Tibial artery (tissue), 4 donors: ENCODE data around the gene DCUN1D5.

Experiments used
- DNase-seq, 2 donors: peaks; one replicate each; pipeline ENCODE4 v3.0.0-alpha.2; 2019
- H3K27ac ChIP-seq, 2 donors: fragments of 200-600 bp; sonication (generic) in 1 of 2; 1 replicate in 1 of 2; 2 replicates in 1 of 2; pipeline ENCODE4 v1.5.1; 2018 to 2019; ENCODE audit warnings: mild to moderate bottlenecking in 1 of 2
- H3K27me3 ChIP-seq, 2 donors: fragments of 200-600 bp; sonication (generic) in 1 of 2; one replicate each; pipeline versions ENCODE4 v1.5.1 to v1.6.0; 2016 to 2019
- H3K36me3 ChIP-seq, 3 donors: fragments of 200-600 bp; sonication (generic) in 2 of 3; one replicate each; pipeline ENCODE4 v1.5.1; 2016 to 2019; ENCODE audit warnings: mild to moderate bottlenecking in 2 of 3
- H3K4me1 ChIP-seq, 4 donors: fragments of 200-600 bp; sonication (generic) in 2 of 4; 1 replicate in 3 of 4; 2 replicates in 1 of 4; pipeline ENCODE4 v1.5.1; 2016 to 2019
- H3K4me3 ChIP-seq, 2 donors: fragments of 200-600 bp; sonication (generic) in 1 of 2; 1 replicate in 1 of 2; 2 replicates in 1 of 2; pipeline ENCODE4 v1.5.1; 2018 to 2019; ENCODE audit warnings: mild to moderate bottlenecking in 2 of 2
- H3K9me3 ChIP-seq, 3 donors: fragments of 200-600 bp; sonication (generic) in 1 of 3; one replicate each; pipeline ENCODE4 v1.5.1; 2016 to 2019
- intact Hi-C: fragments of 100-400 bp; cut with DNase I; formaldehyde crosslinking; loops from one replicate; pipeline ENCODE4 v1.15.0; 2023; ENCODE audit warnings: low total_unique reads
- TF ChIP-seq, protein P1 (sequence below), 2 experiments: fragments of 200-600 bp in 1 of 2; fragments of 450-650 bp in 1 of 2; IDR thresholded peaks; one replicate each; pipeline ENCODE4 v1.5.1; 2017 to 2019; ENCODE audit warnings: antibody characterized with exemption in 2 of 2, mild to moderate bottlenecking in 1 of 2, moderate library complexity in 1 of 2

DCUN1D5 gene

DNA sequence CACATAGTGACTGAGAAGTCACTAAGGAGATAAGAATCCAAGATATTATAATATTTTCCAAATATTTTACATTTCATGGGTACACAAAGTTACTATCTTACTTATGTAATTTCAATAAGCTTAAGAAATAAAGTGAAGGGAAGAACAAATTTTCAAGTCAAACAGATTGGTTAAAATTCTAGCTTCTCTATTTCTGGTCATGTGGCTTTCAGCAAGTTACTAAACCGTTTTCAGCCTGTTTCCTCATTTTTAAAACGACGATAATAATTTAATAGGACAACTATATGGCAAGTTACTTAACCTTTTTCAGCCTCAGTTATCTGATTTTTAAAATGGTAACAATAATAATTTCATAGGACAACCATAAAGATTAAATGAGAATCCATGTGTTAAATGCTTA is 15.6 kb downstream of the DCUN1D5 start:
- H3K36me3 ChIP-seq: peaks cover 26 to 49% (median 35%) of the 10 kb centered on the region in 3 donors
- TF ChIP-seq, protein P1, sequence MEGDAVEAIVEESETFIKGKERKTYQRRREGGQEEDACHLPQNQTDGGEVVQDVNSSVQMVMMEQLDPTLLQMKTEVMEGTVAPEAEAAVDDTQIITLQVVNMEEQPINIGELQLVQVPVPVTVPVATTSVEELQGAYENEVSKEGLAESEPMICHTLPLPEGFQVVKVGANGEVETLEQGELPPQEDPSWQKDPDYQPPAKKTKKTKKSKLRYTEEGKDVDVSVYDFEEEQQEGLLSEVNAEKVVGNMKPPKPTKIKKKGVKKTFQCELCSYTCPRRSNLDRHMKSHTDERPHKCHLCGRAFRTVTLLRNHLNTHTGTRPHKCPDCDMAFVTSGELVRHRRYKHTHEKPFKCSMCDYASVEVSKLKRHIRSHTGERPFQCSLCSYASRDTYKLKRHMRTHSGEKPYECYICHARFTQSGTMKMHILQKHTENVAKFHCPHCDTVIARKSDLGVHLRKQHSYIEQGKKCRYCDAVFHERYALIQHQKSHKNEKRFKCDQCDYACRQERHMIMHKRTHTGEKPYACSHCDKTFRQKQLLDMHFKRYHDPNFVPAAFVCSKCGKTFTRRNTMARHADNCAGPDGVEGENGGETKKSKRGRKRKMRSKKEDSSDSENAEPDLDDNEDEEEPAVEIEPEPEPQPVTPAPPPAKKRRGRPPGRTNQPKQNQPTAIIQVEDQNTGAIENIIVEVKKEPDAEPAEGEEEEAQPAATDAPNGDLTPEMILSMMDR (IDR thresholded peaks at IDR 0.05): no peak
- no peaks in the 10 kb centered on the region for H3K4me1 ChIP-seq

DNA sequence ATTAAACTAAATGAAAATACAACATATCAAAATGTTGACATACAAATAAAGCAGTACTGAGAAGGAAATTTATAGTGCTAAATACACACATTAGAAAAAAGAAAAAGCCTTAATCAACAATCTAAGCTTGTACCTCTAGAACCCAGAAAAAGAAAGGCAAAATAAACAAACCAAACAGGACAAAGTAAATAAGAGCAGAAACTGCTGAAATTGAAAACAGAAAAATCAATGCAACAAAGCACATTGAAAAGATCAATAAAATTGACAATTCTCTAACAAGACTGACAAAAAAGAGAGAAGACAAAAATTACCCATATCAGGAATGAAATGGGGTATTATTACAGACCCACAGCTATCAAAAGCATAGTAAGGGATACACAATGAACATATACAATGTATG is 21.0 kb downstream of the DCUN1D5 start:
- Histone ChIP-seq H3K9me3 (no peaks in the 10 kb centered on the region), H3K27me3 (no peaks in the 10 kb centered on the region), H3K36me3 (peaks cover 9 to 11% (median 11%) of the 10 kb centered on the region in 3 donors), H3K27ac (no peak overlapping the region), H3K4me3 (no peak overlapping the region), H3K4me1 (no peaks in the 10 kb centered on the region)
- no peak for DNase-seq
- TF ChIP-seq, protein P1 (IDR thresholded peaks at IDR 0.05): no peak
- intact Hi-C loops: no loop called here

More for the DNA sequence above, 15.6 kb downstream of the DCUN1D5 start:
- Histone ChIP-seq H3K4me3 (no peak overlapping the region), H3K27ac (no peak overlapping the region), H3K27me3 (no peaks in the 10 kb centered on the region), H3K9me3 (no peaks in the 10 kb centered on the region)
- intact Hi-C loops: no loop called here
- no peak for DNase-seq

DNA sequence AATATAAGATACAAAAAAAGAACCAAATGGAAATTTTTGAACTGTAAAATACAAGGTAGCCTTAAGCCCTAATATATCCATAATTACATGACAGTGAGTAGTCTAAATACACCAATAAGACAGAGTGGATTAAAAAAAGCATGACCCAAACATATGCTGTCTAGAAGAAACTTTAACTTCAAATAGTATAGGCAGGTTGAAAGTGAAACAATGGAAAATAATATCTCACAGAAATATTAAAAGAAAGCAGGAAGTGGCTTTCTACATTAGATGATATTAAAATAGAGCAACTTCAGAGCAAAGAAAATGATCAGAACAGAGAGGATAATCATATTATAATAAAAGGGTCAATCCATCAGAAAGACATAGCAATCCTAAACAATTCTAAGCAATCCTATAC is 21.8 kb downstream of the DCUN1D5 start:
- TF ChIP-seq, protein P1 (IDR thresholded peaks at IDR 0.05): no peak
- Histone ChIP-seq H3K36me3 (peaks cover 5 to 14% (median 9%) of the 10 kb centered on the region in 3 donors), H3K27ac (no peak overlapping the region), H3K27me3 (no peaks in the 10 kb centered on the region), H3K4me1 (no peaks in the 10 kb centered on the region), H3K4me3 (no peak overlapping the region), H3K9me3 (no peaks in the 10 kb centered on the region)
- DNase-seq: no peak
- intact Hi-C loops: no loop called here

DNA sequence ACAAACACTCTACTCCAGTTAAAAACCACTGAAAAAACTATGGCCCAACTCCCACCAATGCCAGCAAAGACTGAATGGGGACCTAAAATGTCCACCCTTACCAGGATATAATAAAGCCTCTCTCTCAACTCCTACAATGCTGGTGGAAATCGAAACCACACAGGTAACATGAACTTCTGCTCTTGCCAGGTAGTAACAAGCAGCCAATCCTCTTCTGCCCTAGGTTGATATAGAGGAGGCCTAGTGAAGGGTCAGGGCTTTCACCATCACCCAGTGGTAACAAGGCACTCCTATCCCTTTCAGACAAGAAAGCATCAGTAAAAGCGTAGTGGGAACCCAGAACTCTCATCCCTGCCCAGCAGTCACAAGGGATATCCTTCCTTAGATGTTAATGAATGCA is 22.6 kb downstream of the DCUN1D5 start:
- Histone ChIP-seq H3K4me1 (no peaks in the 10 kb centered on the region), H3K9me3 (no peaks in the 10 kb centered on the region), H3K27me3 (no peaks in the 10 kb centered on the region), H3K27ac (no peak overlapping the region), H3K36me3 (peaks cover 4 to 16% (median 12%) of the 10 kb centered on the region in 3 donors), H3K4me3 (no peak overlapping the region)
- DNase-seq: no peak
- intact Hi-C loops: no loop called here
- TF ChIP-seq, protein P1 (IDR thresholded peaks at IDR 0.05): no peak

DNA sequence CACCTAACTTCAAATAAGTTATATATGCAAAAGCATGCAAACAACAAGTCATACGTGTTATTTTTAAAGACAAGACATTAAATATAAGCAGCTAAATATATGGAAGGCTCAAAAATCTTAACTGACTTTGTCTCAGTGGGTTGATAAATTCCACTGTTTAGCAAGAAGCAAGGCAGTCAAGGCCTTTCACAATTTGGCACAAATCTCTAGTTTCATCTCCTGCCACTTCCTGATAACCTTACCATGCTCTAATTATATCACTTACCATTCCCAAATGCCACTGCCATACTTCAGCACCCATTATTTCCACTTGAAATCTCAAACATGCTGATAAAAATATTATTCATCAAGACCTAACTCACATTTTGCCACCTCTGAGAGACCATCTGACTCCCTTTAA is 24.8 kb downstream of the DCUN1D5 start:
- H3K27me3 ChIP-seq: no peaks in the 10 kb centered on the region
- peaks cover 20 to 35% (median 24%) of the 10 kb centered on the region in 3 donors for H3K36me3 ChIP-seq
- no peaks in the 10 kb centered on the region for H3K9me3 ChIP-seq
- DNase-seq: no peak
- H3K27ac ChIP-seq: no peak overlapping the region
- H3K4me3 ChIP-seq: no peak overlapping the region
- H3K4me1 ChIP-seq: no peaks in the 10 kb centered on the region
- TF ChIP-seq, protein P1 (IDR thresholded peaks at IDR 0.05): no peak
- intact Hi-C loops: no loop called here

DNA sequence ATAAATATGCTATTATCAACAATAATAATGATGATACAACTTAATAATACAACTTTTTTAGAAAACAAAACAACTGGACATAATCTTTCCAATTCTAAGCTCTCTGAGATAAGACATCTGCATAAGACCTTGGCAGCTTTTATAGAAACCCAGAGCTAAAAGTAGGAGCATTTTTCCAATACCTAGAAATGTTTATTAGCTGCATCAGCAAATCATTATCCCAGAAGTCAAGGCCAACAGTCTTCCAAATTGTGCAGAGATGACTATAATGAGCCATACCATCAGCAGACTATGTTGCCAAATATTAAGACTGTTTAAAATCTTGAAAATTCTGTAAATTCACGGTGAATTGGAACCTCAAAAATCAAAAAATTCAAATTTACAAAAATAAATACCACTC is 30.3 kb downstream of the DCUN1D5 start:
- H3K27me3 ChIP-seq: no peaks in the 10 kb centered on the region
- H3K9me3 ChIP-seq: no peaks in the 10 kb centered on the region
- DNase-seq: no peak
- H3K27ac ChIP-seq: no peak overlapping the region
- peaks cover 44 to 52% (median 52%) of the 10 kb centered on the region in 3 donors for H3K36me3 ChIP-seq
- no peaks in the 10 kb centered on the region for H3K4me1 ChIP-seq
- no peak overlapping the region for H3K4me3 ChIP-seq
- intact Hi-C loops: no loop called here
- TF ChIP-seq, protein P1 (IDR thresholded peaks at IDR 0.05): no peak
